Measurements from ENCODE around the gene CARD9.
"Not testable (repeated sequence)": the region's sequence is repeated elsewhere in the genome, so short reads cannot be mapped to it uniquely, and the experiment has no call there.

GRCh38 chr9:136405904-136406303 lies 32.4 kb upstream of the CARD9 start:
- TF ChIP-seq CTCF (conservative IDR thresholded peaks at IDR 0.05); ZFX (IDR thresholded peaks at IDR 0.05): not testable (repeated sequence)
